Heart left ventricle (tissue), 16 donors: ENCODE measurements around the gene FBH1. TPM values are rescaled to one million over a fixed set of nuclear protein-coding genes. Genes with fewer than 3 reads are reported as not detected.

Experiments
- ATAC-seq, 4 donors: fragments of 200-7000 bp; cut with Tn5 transposase; one replicate each; pipeline ENCODE4 v1.9.1; 2020 to 2022; ENCODE audit warnings: moderate library complexity in 4 of 4, mild to moderate bottlenecking in 3 of 4, moderate number of reproducible peaks in 1 of 4
- DNase-seq, 5 donors: peaks; one replicate each; pipeline ENCODE4 v3.0.0-alpha.2; 2020
- H3K27ac ChIP-seq, 12 donors: fragments of 200-600 bp; sonication (generic) in 4 of 12; one replicate each; pipeline versions ENCODE4 v1.5.0 to v1.8.0; 2016 to 2022; ENCODE audit warnings: mild to moderate bottlenecking in 2 of 12
- H3K27me3 ChIP-seq, 9 donors: fragments of 200-600 bp; sonication (generic) in 2 of 9; one replicate each; pipeline versions ENCODE4 v1.5.1 to v1.8.0; 2016 to 2022; ENCODE audit warnings: mild to moderate bottlenecking in 3 of 9
- H3K36me3 ChIP-seq, 9 donors: fragments of 200-600 bp; sonication (generic) in 2 of 9; one replicate each; pipeline versions ENCODE4 v1.5.0 to v1.8.0; 2018 to 2022; ENCODE audit warnings: mild to moderate bottlenecking in 2 of 9
- H3K4me1 ChIP-seq, 12 donors: fragments of 200-600 bp; sonication (generic) in 4 of 12; one replicate each; pipeline versions ENCODE4 v1.5.0 to v1.8.0; 2016 to 2022; ENCODE audit warnings: mild to moderate bottlenecking in 3 of 12
- H3K4me3 ChIP-seq, 12 donors: fragments of 200-600 bp; sonication (generic) in 4 of 12; one replicate each; pipeline versions ENCODE4 v1.5.0 to v1.8.0; 2017 to 2022; ENCODE audit warnings: mild to moderate bottlenecking in 9 of 12, moderate library complexity in 4 of 12
- H3K9me3 ChIP-seq, 12 donors: fragments of 200-600 bp; sonication (generic) in 4 of 12; one replicate each; pipeline versions ENCODE4 v1.5.0 to v1.8.0; 2016 to 2022; ENCODE audit warnings: mild to moderate bottlenecking in 1 of 12
- CTCF ChIP-seq, 12 donors: fragments of 200-600 bp; sonication (generic) in 4 of 12; IDR thresholded peaks; one replicate each; pipeline versions ENCODE4 v1.5.0 to v1.8.0; 2018 to 2022; ENCODE audit warnings: antibody characterized with exemption in 12 of 12, mild to moderate bottlenecking in 5 of 12
- POLR2A ChIP-seq, 2 donors: fragments of 450-650 bp; IDR thresholded peaks; one replicate each; pipeline ENCODE4 v1.6.1; 2017; ENCODE audit warnings: antibody characterized with exemption in 2 of 2, mild to moderate bottlenecking in 2 of 2, moderate library complexity in 2 of 2
- WGBS, 4 donors: extraction: QIAGEN DNeasy Blood & Tissue Kit in 2 of 4; methylation state at CpG; one replicate each; pipeline versions ENCODE4 v1.1.5 to v1.1.7; 2013 to 2018; 5-methylcytosine and 5-hydroxymethylcytosine counted together
- intact Hi-C, 10 donors: fragments of 100-400 bp; cut with DNase I; formaldehyde crosslinking; loops; one replicate each; pipeline versions ENCODE4 v1.11.1 to v1.14.2; 2022
- polyA plus RNA-seq, 2 donors: library from polyadenylated mRNA; stranded (reverse); fragments of 200-250 nt; gene quantifications; one replicate each; pipeline ENCODE4 v1.2.3, GENCODE V29; 2013
- total RNA-seq, 9 donors: library from RNA; depleted of rRNA in 2 of 9; stranded (reverse); fragments of >200 nt in 2 of 9; fragmentation: NEBNext Ultra II Directional in 3 of 9; extraction: Animal tissue kit (Norgen Biotek cat#: 25700) in 3 of 9; gene quantifications; one replicate each; pipeline versions ENCODE4 v1.1.0 to v1.2.4, GENCODE V29; 2016 to 2023
- donor health status: ischemic (EF 13 %, LVEDD 7.1; RV severe dilation, severe dysfunction).
- donor health status: healthy with polysubstance abuse.
- donor health status: DM: no; HTN: yes; CAD: no.
- donor health status: DM: no; HTN: no; CAD: no.
- donor health status: ischemic (EF 25% LVEDD 6.9; RV normal size, moderate dysfunction).
- donor health status: ischemic (EF 25% LVEDD 5.7; RV mildly dilated, moderate dysfunction).
- donor health status: healthy.
- donor health status: DM: yes; HTN: yes; CAD: no.
- donor health status: ischemic (EF 35%, LVEDD 5.7; RV mildly dilated, moderate dysfunction).
- donor health status: nonischemic (EF 11% LVEDD 7.7; RV severe dilation, severe dysfunction).
- donor health status: DM: yes; HTN: yes; CAD: no.
- donor health status: PGD.
- donor health status: ischemic (EF 29% LVEDD 5.4; RV normal size, mild dysfunction).
- donor health status: nonischemic (EF 23%, LVEDD 6.1; RV moderate dilation, normal function).

Gene FBH1
- total and polyA plus RNA-seq, 11 donors, result 57.4 to 111 (median 83.5) TPM

- Histone ChIP-seq H3K4me3 (no peak overlapping the region), H3K27me3 (no peaks in the 10 kb centered on the region), H3K9me3 (no peaks in the 10 kb centered on the region), H3K4me1 (no peaks in the 10 kb centered on the region), H3K27ac (no peak overlapping the region), H3K36me3 (peaks cover 5 to 100% (median 100%) of the 10 kb centered on the region in 9 donors)
- ATAC-seq (no peak), DNase-seq (peak in 1 of 5 donors; percentile 41)
- intact Hi-C loops, result no loop called here
- TF ChIP-seq POLR2A (IDR thresholded peaks at IDR 0.05), result no peak
- no peak for TF ChIP-seq CTCF (IDR thresholded peaks at IDR 0.05)
- WGBS, 4 donors, result 78 to 89% (median 84%) methylated on average over 10 of the region's 10 CpGs
Measured at GRCh38 chr10:5924889-5925288, 34.8 kb downstream of the FBH1 start.

- Histone ChIP-seq H3K36me3 (peaks cover 3 to 100% (median 98%) of the 10 kb centered on the region in 9 donors), H3K9me3 (no peaks in the 10 kb centered on the region), H3K4me1 (peaks cover 0 to under 1% (median 0%) of the 10 kb centered on the region in 12 donors), H3K27me3 (no peaks in the 10 kb centered on the region), H3K4me3 (no peak overlapping the region), H3K27ac (no peak overlapping the region)
- WGBS, 4 donors, result 88 to 92% (median 89%) methylated on average over 8 of the region's 8 CpGs
- no peak for TF ChIP-seq POLR2A (IDR thresholded peaks at IDR 0.05)
- no peak for TF ChIP-seq CTCF (IDR thresholded peaks at IDR 0.05)
- DNase-seq (no peak), ATAC-seq (no peak)
- intact Hi-C loops, result no loop called here
Measured at GRCh38 chr10:5927306-5927705, 37.3 kb downstream of the FBH1 start.

DNA sequence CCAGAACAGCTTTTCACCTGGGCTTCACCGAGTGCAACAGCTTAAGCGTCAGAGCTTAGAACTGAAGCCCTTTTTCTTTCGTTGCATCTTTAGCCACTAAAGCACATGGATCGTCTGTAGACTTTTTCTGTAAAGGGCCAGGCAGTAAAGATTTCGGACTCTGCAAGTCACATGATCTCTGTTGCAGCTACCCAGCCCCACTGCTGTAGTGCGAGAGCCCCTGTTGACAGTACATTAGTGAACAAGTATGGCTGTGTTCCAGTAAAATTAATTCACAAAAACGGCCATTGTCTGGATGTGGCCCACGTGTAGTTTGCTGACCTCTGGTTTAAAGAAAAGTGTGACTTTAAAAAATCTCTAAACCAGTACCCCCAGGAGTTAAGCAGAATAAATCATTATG is 39.4 kb downstream of the FBH1 start:
- no peak for DNase-seq
- Histone ChIP-seq H3K27me3 (no peaks in the 10 kb centered on the region), H3K36me3 (peaks cover 3 to 98% (median 88%) of the 10 kb centered on the region in 9 donors), H3K4me1 (peaks cover 0 to 11% (median 0%) of the 10 kb centered on the region in 12 donors), H3K4me3 (no peak overlapping the region), H3K27ac (no peak overlapping the region), H3K9me3 (no peaks in the 10 kb centered on the region)
- intact Hi-C loops, result no loop called here
- ATAC-seq, result no peak
- 72 to 83% (median 79%) methylated on average over 8 of the region's 8 CpGs for WGBS, 4 donors
- no peak for TF ChIP-seq POLR2A (IDR thresholded peaks at IDR 0.05)
- TF ChIP-seq CTCF (IDR thresholded peaks at IDR 0.05), result no peak

GRCh38 chr10:5930272-5930671 is 40.2 kb downstream of the FBH1 start:
- ATAC-seq (no peak), DNase-seq (no peak)
- Histone ChIP-seq H3K27ac (no peak overlapping the region), H3K9me3 (no peaks in the 10 kb centered on the region), H3K4me1 (peaks cover 0 to 11% (median 0%) of the 10 kb centered on the region in 12 donors), H3K4me3 (no peak overlapping the region), H3K36me3 (peaks cover 3 to 98% (median 88%) of the 10 kb centered on the region in 9 donors), H3K27me3 (no peaks in the 10 kb centered on the region)
- WGBS, 4 donors, result 83 to 94% (median 86%) methylated on average over 11 of the region's 11 CpGs
- TF ChIP-seq CTCF (IDR thresholded peaks at IDR 0.05) (no peak), POLR2A (IDR thresholded peaks at IDR 0.05) (no peak)
- intact Hi-C loops, result no loop called here
